ENCODE data around the gene ZNF521.

The ZNF521 gene

DNA sequence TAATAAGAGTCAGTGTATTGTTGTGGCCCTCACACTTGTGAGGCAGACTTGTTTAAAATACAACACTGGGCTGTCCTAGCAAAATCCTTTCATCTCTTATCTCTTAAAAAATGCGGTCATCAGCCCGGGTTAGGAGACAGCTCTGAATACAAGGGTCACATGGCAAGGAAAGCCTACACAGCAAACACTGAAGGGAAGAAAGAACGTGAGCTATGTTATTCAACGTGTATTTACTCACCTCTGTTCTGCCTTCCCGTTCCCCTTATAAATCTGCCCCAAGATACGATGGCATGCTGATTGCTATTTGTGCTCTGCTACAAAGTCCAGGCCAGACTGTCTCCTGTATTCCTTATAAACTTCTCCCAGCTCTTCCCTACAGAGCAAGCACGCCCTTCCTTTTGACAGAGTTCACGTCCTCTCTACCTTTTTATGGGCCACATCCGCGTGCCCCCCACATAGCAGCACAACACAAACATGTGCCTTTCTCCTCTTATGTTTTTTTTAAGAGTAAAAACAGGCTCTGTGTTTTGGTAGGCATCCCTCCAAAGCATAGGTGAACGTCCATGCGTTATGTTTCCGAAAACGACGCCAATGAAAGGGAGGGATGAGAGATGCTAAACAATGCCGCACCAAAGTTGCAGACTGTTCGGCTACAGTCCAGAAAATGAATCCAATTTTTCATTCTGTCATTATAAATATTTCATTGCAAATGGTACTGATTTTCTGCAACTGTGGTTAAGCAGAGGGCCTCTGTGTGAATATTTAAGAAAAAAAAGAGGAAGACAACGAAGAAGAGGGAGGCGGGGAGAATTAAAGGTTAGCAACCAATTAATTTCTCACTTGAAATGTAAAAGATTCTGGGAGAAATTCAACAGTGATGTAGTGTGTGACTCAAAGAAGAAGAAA is 274.7 kb downstream of the ZNF521 start:
- H3K9me3 ChIP-seq = no peaks in the 10 kb centered on the region
- H3K27me3 ChIP-seq = no peaks in the 10 kb centered on the region
- no peaks in the 10 kb centered on the region for H3K4me1 ChIP-seq
- TF ChIP-seq, protein P1, sequence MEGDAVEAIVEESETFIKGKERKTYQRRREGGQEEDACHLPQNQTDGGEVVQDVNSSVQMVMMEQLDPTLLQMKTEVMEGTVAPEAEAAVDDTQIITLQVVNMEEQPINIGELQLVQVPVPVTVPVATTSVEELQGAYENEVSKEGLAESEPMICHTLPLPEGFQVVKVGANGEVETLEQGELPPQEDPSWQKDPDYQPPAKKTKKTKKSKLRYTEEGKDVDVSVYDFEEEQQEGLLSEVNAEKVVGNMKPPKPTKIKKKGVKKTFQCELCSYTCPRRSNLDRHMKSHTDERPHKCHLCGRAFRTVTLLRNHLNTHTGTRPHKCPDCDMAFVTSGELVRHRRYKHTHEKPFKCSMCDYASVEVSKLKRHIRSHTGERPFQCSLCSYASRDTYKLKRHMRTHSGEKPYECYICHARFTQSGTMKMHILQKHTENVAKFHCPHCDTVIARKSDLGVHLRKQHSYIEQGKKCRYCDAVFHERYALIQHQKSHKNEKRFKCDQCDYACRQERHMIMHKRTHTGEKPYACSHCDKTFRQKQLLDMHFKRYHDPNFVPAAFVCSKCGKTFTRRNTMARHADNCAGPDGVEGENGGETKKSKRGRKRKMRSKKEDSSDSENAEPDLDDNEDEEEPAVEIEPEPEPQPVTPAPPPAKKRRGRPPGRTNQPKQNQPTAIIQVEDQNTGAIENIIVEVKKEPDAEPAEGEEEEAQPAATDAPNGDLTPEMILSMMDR (IDR thresholded peaks at IDR 0.05; ENCODE audit: low read depth, low read length) = no peak
- no peak for DNase-seq
- H3K4me3 ChIP-seq (ENCODE audit: low read depth, low read length) = no peak overlapping the region
- H3K36me3 ChIP-seq = no peaks in the 10 kb centered on the region

GRCh38 chr18:25075783-25076182 is 276.2 kb downstream of the ZNF521 start:
- DNase-seq = no peak
- H3K36me3 ChIP-seq = no peaks in the 10 kb centered on the region
- no peaks in the 10 kb centered on the region for H3K4me1 ChIP-seq
- no peaks in the 10 kb centered on the region for H3K27me3 ChIP-seq
- TF ChIP-seq, protein P1 (IDR thresholded peaks at IDR 0.05; ENCODE audit: low read depth, low read length) = no peak
- H3K9me3 ChIP-seq = no peaks in the 10 kb centered on the region
- H3K4me3 ChIP-seq (ENCODE audit: low read depth, low read length) = no peak overlapping the region

DNA sequence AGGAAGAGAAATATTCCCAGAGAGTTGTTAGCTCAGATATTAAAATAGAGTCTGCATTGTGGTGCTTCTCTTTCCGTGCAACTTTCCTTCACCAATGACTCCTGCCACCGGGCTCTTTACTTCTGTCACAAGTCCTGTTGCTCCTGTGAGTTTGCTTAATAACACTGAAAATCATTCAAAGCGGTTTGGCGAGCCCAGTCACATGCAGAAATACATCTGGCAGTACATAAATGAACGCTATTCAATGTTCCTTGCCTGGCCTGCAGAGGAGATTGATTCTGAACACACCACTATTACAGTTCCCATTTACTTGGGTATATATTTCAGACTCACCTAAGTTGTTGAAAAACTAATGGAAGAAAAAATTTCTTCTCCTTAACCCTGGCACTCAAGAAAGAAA is 276.6 kb downstream of the ZNF521 start:
- TF ChIP-seq, protein P1 (IDR thresholded peaks at IDR 0.05; ENCODE audit: low read depth, low read length) = no peak
- no peak overlapping the region for H3K4me3 ChIP-seq (ENCODE audit: low read depth, low read length)
- no peaks in the 10 kb centered on the region for H3K36me3 ChIP-seq
- no peaks in the 10 kb centered on the region for H3K27me3 ChIP-seq
- H3K9me3 ChIP-seq = no peaks in the 10 kb centered on the region
- no peaks in the 10 kb centered on the region for H3K4me1 ChIP-seq
- no peak for DNase-seq

- Histone ChIP-seq H3K4me3 (ENCODE audit: low read depth, low read length) (no peak overlapping the region), H3K4me1 (no peaks in the 10 kb centered on the region), H3K36me3 (no peaks in the 10 kb centered on the region), H3K27me3 (no peaks in the 10 kb centered on the region), H3K9me3 (no peaks in the 10 kb centered on the region)
- TF ChIP-seq, protein P1 (IDR thresholded peaks at IDR 0.05; ENCODE audit: low read depth, low read length) = no peak
- DNase-seq = no peak
Measured at GRCh38 chr18:25074925-25075324, 277.0 kb downstream of the ZNF521 start.

DNA sequence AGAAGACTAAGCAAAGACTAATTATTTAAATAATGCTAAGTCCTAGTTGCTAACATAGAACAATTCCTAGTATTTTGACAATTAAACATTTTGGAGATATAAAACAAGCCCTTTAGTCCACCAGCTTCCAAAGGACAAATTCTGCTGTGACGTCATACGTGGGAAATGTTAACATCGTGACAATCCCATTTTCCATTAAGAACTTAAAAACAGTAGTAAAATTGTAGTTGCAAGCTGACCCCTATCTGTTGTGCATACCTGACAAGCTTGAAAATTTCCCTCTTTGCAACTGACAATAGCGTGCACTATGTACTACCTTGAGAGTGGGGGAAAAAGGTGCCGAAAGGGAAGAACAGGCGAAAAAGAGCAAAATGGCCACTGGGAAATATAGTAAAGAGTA is 279.8 kb downstream of the ZNF521 start:
- no peak overlapping the region for H3K4me3 ChIP-seq (ENCODE audit: low read depth, low read length)
- H3K36me3 ChIP-seq = no peaks in the 10 kb centered on the region
- no peak for DNase-seq
- no peaks in the 10 kb centered on the region for H3K27me3 ChIP-seq
- no peaks in the 10 kb centered on the region for H3K9me3 ChIP-seq
- H3K4me1 ChIP-seq = no peaks in the 10 kb centered on the region
- TF ChIP-seq, protein P1 (IDR thresholded peaks at IDR 0.05; ENCODE audit: low read depth, low read length) = no peak

All from BE2C (cell line).